CD4-positive, alpha-beta T cell (primary cell): ENCODE measurements around the gene FBXW11. TPM values are rescaled to one million over a fixed set of nuclear protein-coding genes. Genes with fewer than 3 reads are reported as not detected.

Experiments used
- ATAC-seq: fragments of 200-7000 bp; cut with Tn5 transposase; one replicate; pipeline ENCODE4 v1.10.0; 2022; ENCODE audit warnings: mild to moderate bottlenecking; ENCODE audit not compliant: poor library complexity
- CTCF ChIA-PET: fragments of 350-600 bp; sonication (Branson Sonifier 250); formaldehyde crosslinking; loops from one replicate; lab custom pipeline; 2021; ENCODE audit warnings: antibody characterized with exemption, inconsistent platforms; lab: Charles Lee
- POLR2A ChIA-PET: fragments of 350-600 bp; sonication (Branson Sonifier 250); formaldehyde crosslinking; loops from one replicate; lab custom pipeline; 2021; ENCODE audit warnings: antibody characterized with exemption, inconsistent platforms; lab: Charles Lee
- DNase-seq, 14 experiments: peaks; one replicate each; pipeline ENCODE4 v3.0.0-alpha.2; 2013 to 2020; ENCODE audit warnings: mixed read lengths in 2 of 14
- H3K27ac ChIP-seq, 2 donors: one replicate each; pipeline versions ENCODE4 v1.5.1 to v1.7.0; 2013; ENCODE audit warnings: low read length in 2 of 2, low read depth in 1 of 2, mild to moderate bottlenecking in 1 of 2
- H3K27me3 ChIP-seq, 2 experiments: 1 replicate in 1 of 2; 2 replicates in 1 of 2; pipeline versions ENCODE4 v1.6.1 to v1.7.0; 2013; ENCODE audit warnings: low read length in 2 of 2, control low read depth in 1 of 2, mild to moderate bottlenecking in 1 of 2, moderate library complexity in 1 of 2; ENCODE audit not compliant: insufficient read depth in 2 of 2, control insufficient read depth in 1 of 2
- H3K36me3 ChIP-seq: one replicate; pipeline ENCODE4 v1.6.1; 2013; ENCODE audit warnings: low read length, control low read depth; ENCODE audit not compliant: insufficient read depth
- H3K4me1 ChIP-seq: one replicate; pipeline ENCODE4 v1.6.1; 2013; ENCODE audit warnings: low read length, control low read depth; ENCODE audit not compliant: insufficient read depth
- H3K4me3 ChIP-seq: one replicate; pipeline ENCODE4 v1.5.1; 2013; ENCODE audit warnings: mild to moderate bottlenecking, low read length, moderate library complexity
- H3K9me3 ChIP-seq, 2 experiments: 1 replicate in 1 of 2; 2 replicates in 1 of 2; pipeline versions ENCODE4 v1.6.1 to v1.7.0; 2013; ENCODE audit warnings: low read length in 2 of 2, mild to moderate bottlenecking in 2 of 2, control low read depth in 1 of 2, moderate library complexity in 1 of 2; ENCODE audit not compliant: control insufficient read depth in 1 of 2, insufficient read depth in 1 of 2
- H3K27ac Mint-ChIP-seq: one replicate; pipeline ENCODE4 v1.8.0; 2020; ENCODE audit warnings: mixed read lengths
- H3K27me3 Mint-ChIP-seq: one replicate; pipeline ENCODE4 v1.8.0; 2021; ENCODE audit warnings: mixed read lengths
- H3K36me3 Mint-ChIP-seq: one replicate; pipeline ENCODE4 v1.8.0; 2021; ENCODE audit warnings: low read depth, mixed read lengths
- H3K4me1 Mint-ChIP-seq: one replicate; pipeline ENCODE4 v1.8.0; 2021; ENCODE audit warnings: low read depth, mixed read lengths
- H3K4me3 Mint-ChIP-seq: one replicate; pipeline ENCODE4 v1.8.0; 2020; ENCODE audit warnings: mild to moderate bottlenecking, mixed read lengths
- H3K9me3 Mint-ChIP-seq: one replicate; pipeline ENCODE4 v1.8.0; 2020; ENCODE audit warnings: mixed read lengths
- intact Hi-C, 2 experiments: fragments of 100-400 bp; cut with DNase I in 1 of 2; cut with micrococcal nuclease in 1 of 2; formaldehyde crosslinking; loops; one replicate each; pipeline versions ENCODE4 v1.15.1 to v1.9.0; 2023 to 2025; cut with DNase I, micrococcal nuclease
- total RNA-seq, 174 experiments: library from RNA in 2 of 174; stranded (reverse) in 2 of 174; gene quantifications; one replicate each; pipeline ENCODE4 v1.2.3 and lab custom pipeline; 2021 to 2026
- TF ChIP-seq, protein P1 (sequence below): fragments of 200-600 bp; IDR thresholded peaks from one replicate; pipeline ENCODE4 v1.8.0; 2022; ENCODE audit warnings: antibody characterized with exemption, mild to moderate bottlenecking

FBXW11 gene
- total RNA-seq, 2 experiments from 2014 or later: 20.9 to 24.0 TPM

- no peaks in the 10 kb centered on the region for H3K36me3 ChIP-seq
- ChIA-PET POLR2A (no interaction called here), CTCF (no interaction called here)
- no peaks in the 10 kb centered on the region for H3K4me1 ChIP-seq
- TF ChIP-seq, protein P1, sequence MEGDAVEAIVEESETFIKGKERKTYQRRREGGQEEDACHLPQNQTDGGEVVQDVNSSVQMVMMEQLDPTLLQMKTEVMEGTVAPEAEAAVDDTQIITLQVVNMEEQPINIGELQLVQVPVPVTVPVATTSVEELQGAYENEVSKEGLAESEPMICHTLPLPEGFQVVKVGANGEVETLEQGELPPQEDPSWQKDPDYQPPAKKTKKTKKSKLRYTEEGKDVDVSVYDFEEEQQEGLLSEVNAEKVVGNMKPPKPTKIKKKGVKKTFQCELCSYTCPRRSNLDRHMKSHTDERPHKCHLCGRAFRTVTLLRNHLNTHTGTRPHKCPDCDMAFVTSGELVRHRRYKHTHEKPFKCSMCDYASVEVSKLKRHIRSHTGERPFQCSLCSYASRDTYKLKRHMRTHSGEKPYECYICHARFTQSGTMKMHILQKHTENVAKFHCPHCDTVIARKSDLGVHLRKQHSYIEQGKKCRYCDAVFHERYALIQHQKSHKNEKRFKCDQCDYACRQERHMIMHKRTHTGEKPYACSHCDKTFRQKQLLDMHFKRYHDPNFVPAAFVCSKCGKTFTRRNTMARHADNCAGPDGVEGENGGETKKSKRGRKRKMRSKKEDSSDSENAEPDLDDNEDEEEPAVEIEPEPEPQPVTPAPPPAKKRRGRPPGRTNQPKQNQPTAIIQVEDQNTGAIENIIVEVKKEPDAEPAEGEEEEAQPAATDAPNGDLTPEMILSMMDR: no peak
- intact Hi-C loops: no loop called here
- H3K9me3 ChIP-seq: peaks cover 0 to 6% of the 10 kb centered on the region in 2 experiments
- no peak overlapping the region for H3K27ac ChIP-seq
- Mint-ChIP-seq H3K4me1 (no peaks in the 10 kb centered on the region), H3K4me3 (no peak overlapping the region), H3K27ac (no peak overlapping the region), H3K9me3 (no peaks in the 10 kb centered on the region), H3K36me3 (no peaks in the 10 kb centered on the region), H3K27me3 (no peaks in the 10 kb centered on the region)
- no peak overlapping the region for H3K4me3 ChIP-seq
- DNase-seq (no peak), ATAC-seq (no peak)
- no peaks in the 10 kb centered on the region for H3K27me3 ChIP-seq
These were observed 181.4 kb downstream of the FBXW11 start for GRCh38 chr5:171825051-171825450.

DNA sequence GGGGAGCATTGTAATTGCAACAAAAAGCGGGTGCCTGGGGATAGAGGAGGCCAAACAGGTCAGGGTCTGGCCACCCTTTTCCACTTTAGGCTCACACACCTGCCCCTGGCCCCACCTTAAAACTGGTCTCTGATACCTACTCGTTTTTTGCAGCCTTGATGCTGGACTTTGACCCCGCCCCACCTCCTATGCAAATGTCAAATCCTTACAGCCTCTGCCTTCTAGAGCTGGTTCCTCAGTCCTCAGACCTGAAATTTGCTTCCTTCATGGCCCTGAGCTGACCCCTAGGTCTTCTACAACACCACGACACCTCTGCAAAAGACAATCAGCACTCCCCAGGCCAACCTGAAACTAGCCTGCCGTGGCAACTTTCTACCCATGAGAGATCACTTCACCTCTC, 183.2 kb downstream of the FBXW11 start:
- Mint-ChIP-seq H3K9me3 (no peaks in the 10 kb centered on the region), H3K36me3 (no peaks in the 10 kb centered on the region), H3K4me3 (no peak overlapping the region), H3K4me1 (no peaks in the 10 kb centered on the region), H3K27me3 (no peaks in the 10 kb centered on the region), H3K27ac (no peak overlapping the region)
- TF ChIP-seq, protein P1: no peak
- DNase-seq: no peak
- ChIA-PET CTCF (no interaction called here), POLR2A (no interaction called here)
- no peak for ATAC-seq
- Histone ChIP-seq H3K4me3 (no peak overlapping the region), H3K27me3 (no peaks in the 10 kb centered on the region), H3K27ac (no peak overlapping the region), H3K36me3 (no peaks in the 10 kb centered on the region), H3K9me3 (peaks cover 0 to 6% of the 10 kb centered on the region in 2 experiments), H3K4me1 (no peaks in the 10 kb centered on the region)
- intact Hi-C loops: no loop called here

GRCh38 chr5:171821286-171821685, 185.2 kb downstream of the FBXW11 start:
- Histone ChIP-seq H3K4me3 (no peak overlapping the region), H3K36me3 (no peaks in the 10 kb centered on the region), H3K27me3 (no peaks in the 10 kb centered on the region), H3K27ac (no peak overlapping the region), H3K9me3 (peaks cover 0 to 6% of the 10 kb centered on the region in 2 experiments), H3K4me1 (no peaks in the 10 kb centered on the region)
- ATAC-seq: no peak
- no peaks in the 10 kb centered on the region for H3K4me1 Mint-ChIP-seq
- no peak overlapping the region for H3K27ac Mint-ChIP-seq
- DNase-seq: no peak
- H3K27me3 Mint-ChIP-seq: no peaks in the 10 kb centered on the region
- H3K4me3 Mint-ChIP-seq: no peak overlapping the region
- ChIA-PET CTCF (no interaction called here), POLR2A (no interaction called here)
- intact Hi-C loops: no loop called here
- H3K36me3 Mint-ChIP-seq: no peaks in the 10 kb centered on the region
- TF ChIP-seq, protein P1: no peak
- no peaks in the 10 kb centered on the region for H3K9me3 Mint-ChIP-seq
